GM12874 (cell line): Measurements from ENCODE around the gene SH3BGR.

Experiments
- CTCF ChIP-seq: IDR thresholded peaks from 2 replicates; pipeline ENCODE4 v1.5.1; 2011; ENCODE audit warnings: low read depth, mild to moderate bottlenecking, control low read depth, low read length, moderate library complexity; ENCODE audit not compliant: insufficient read depth

SH3BGR gene

DNA sequence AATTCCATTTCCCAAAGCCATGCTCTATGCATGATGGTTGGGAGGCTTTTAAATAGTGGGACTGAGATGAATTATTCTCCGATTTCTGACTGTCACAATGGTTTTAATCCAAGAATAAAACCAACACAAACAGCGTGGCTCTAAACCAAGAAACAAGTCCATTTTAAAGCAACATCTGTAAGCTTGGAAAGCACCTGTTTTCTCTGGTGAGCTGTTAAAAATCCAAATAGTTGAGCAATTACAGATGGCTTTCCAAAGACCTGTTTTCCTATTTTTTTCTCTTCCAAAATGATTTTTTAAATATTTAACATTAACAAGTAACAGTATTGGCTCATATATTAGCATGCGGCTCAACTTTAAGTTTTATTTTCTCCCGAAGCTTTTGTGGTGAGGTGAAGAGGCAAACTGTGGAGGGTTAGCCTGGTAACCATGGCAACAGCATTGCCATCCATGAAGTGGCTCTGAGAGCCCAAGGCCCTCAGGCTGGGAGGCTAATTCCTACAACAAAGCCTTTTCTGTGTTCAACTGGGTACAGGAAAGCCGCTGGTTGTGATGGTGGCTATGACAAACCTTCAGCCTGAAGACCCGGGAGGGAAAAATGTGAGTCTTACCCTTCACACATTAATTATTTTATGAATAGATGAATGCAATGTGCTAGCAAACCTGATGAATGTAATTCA, 104.3 kb downstream of the SH3BGR start:
- TF ChIP-seq CTCF: no peak

GRCh38 chr21:39559511-39559910, 107.7 kb downstream of the SH3BGR start:
- TF ChIP-seq CTCF: no peak

- no peak for TF ChIP-seq CTCF
Observed at GRCh38 chr21:39561140-39561539, 109.4 kb downstream of the SH3BGR start.

- TF ChIP-seq CTCF: no peak
Observed at GRCh38 chr21:39562791-39563770, 111.3 kb downstream of the SH3BGR start.

DNA sequence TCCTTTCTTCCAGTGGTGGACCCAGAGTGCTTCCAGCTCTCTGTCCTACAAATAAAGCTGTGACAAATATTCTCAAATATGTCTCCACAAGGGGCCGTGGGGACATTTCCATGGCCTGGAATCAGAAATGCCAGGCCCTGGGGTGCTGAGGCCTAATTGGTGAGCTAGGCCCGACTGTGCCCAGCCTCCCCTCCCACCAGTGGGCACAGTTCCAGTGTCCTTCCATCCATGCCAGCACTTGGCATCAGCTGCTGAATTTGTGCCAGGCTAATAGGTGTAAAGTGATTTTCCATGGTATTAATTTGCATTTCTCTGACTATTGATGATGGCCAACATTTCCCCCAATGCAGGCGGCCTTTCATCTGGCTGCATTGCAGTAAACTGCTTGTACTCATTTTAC, 112.4 kb downstream of the SH3BGR start:
- no peak for TF ChIP-seq CTCF
